Loucy (cell line): ENCODE measurements around the gene GLA.

Experiments used
- CTCF ChIP-seq: fragments of 200-600 bp; sonication (generic); conservative IDR thresholded peaks from 2 replicates; pipeline ENCODE4 v1.5.1; 2014; ENCODE audit warnings: mild to moderate bottlenecking, antibody characterized with exemption, low read length
- EZH2phosphoT487 ChIP-seq: fragments of 200-600 bp; IDR thresholded peaks from 2 replicates; pipeline ENCODE4 v1.6.1; 2018; ENCODE audit warnings: antibody characterized with exemption, mild to moderate bottlenecking, moderate library complexity, borderline replicate concordance

GRCh38 chrX:101407748-101408531 is at the start of gene GLA, which contains the start of gene HNRNPH2:
- TF ChIP-seq CTCF (no peak), EZH2phosphoT487 (no peak)
